K562 (cell line): Measurements from ENCODE around the gene CBLL1.

Experiments
- ARID3B ChIP-seq: fragments of 250-450 bp; sonication (Bioruptor Pico); IDR thresholded peaks from 2 replicates; pipeline ENCODE4 v1.4.0; 2020; ENCODE audit warnings: borderline replicate concordance
- ATF7 ChIP-seq: fragments of 450-650 bp; IDR thresholded peaks from 2 replicates; pipeline ENCODE4 v1.7.1; 2014; ENCODE audit warnings: mild to moderate bottlenecking, moderate library complexity
- CTCF ChIP-seq, 3 experiments: IDR thresholded peaks in 2 of 3; conservative IDR thresholded peaks in 1 of 3; 2 replicates each; pipeline ENCODE4 v1.5.1; 2011 to 2012; ENCODE audit warnings: low read length in 3 of 3, mild to moderate bottlenecking in 3 of 3, control low read depth in 2 of 3, improper control_type of control experiment in 1 of 3, inconsistent platforms in 1 of 3, low read depth in 1 of 3, mixed read lengths in 1 of 3, moderate library complexity in 1 of 3; ENCODE audit not compliant: insufficient read depth in 2 of 3
- CTCFL ChIP-seq: IDR thresholded peaks from 2 replicates; pipeline ENCODE4 v1.6.1; 2011; ENCODE audit warnings: borderline replicate concordance, low read depth, mild to moderate bottlenecking, moderate library complexity, low read length; ENCODE audit not compliant: insufficient read depth, poor library complexity, severe bottlenecking
- RBBP5 ChIP-seq: fragments of 200-600 bp; sonication (generic); IDR thresholded peaks from 2 replicates; pipeline ENCODE4 v1.6.1; 2012; ENCODE audit warnings: borderline replicate concordance, mild to moderate bottlenecking, low read length, control low read depth, inconsistent platforms; ENCODE audit not compliant: insufficient read depth, poor library complexity, severe bottlenecking
- SIN3B ChIP-seq: fragments of 450-650 bp; IDR thresholded peaks from 2 replicates; pipeline ENCODE4 v1.6.1; 2017; ENCODE audit warnings: low read depth, mild to moderate bottlenecking, moderate library complexity
- XRCC3 ChIP-seq: fragments of 450-650 bp; IDR thresholded peaks from 2 replicates; pipeline ENCODE4 v1.6.1; 2017; ENCODE audit warnings: mild to moderate bottlenecking, moderate library complexity

- TF ChIP-seq XRCC3 (no peak), CTCF (IDR thresholded peaks at IDR 0.05 in 2 of 3, conservative IDR thresholded peaks at IDR 0.05 in 1 of 3; ENCODE audit: insufficient read depth in 2 of 3, low read depth in 1 of 3, low read length in 3 of 3) (no peak), CTCFL (no peak), SIN3B (no peak), ARID3B (CRISPR knock-in tag) (no peak), ATF7 (no peak), RBBP5 (no peak)
These were observed 32.6 kb upstream of the CBLL1 start for GRCh38 chr7:107711301-107711700.
